Measurements from ENCODE around the gene TMEM132C. TPM values are rescaled to one million over a fixed set of nuclear protein-coding genes. Genes with fewer than 3 reads are reported as not detected.

TMEM132C gene
- total RNA-seq, 1 donor from 2014 or later: not detected

DNA sequence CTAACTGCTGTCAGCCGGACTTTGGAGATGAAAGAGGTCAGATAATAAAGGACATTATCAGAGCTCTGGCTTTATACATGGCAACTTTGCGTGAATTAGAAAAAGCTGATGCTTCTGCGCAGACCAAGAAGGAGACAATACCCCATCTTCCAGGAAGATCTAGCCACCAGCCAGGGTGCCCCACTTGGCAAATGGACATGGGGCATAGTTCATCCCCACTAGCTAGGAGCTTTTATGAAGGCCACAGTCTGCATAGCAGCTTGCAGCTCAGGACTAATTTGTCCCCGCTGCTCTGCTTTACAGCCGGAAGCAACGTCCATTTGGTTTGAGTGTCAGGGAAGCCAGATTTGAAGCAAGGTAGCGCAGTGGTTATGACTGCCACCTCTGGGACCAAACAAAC, 101.0 kb downstream of the TMEM132C start:
- Mint-ChIP-seq H3K4me3 (ENCODE audit: low read depth) (no peak overlapping the region), H3K4me1 (ENCODE audit: low read depth) (no peaks in the 10 kb centered on the region), H3K36me3 (ENCODE audit: low read depth) (no peaks in the 10 kb centered on the region), H3K9me3 (no peaks in the 10 kb centered on the region), H3K27me3 (ENCODE audit: low read depth) (no peaks in the 10 kb centered on the region), H3K27ac (no peak overlapping the region)
- intact Hi-C loops (cut with micrococcal nuclease): no loop called here
- DNase-seq (ENCODE audit: low spot score): no peak

DNA sequence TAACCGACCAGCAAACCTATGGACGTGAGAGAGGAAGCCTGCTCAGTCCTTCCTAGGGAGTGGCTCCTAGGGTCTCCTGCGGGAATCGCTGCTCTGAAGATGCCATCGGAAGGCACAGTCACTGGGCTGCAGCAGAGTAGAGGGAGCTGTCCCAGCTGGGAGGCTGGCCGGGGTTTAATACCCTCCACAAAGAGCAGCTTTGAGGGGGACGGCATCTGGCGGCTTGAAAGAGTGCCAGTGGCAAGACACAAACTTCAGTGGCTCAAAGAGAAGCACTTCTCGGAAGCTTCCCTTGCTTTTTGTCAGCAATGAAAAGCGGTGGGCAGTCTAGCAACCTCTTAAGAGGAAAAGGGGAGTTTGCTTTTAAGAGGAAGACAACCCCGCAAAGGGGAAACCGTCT, 114.6 kb downstream of the TMEM132C start:
- H3K27ac Mint-ChIP-seq: no peak overlapping the region
- H3K4me1 Mint-ChIP-seq (ENCODE audit: low read depth): no peaks in the 10 kb centered on the region
- no peak for DNase-seq (ENCODE audit: low spot score)
- peaks cover 15% of the 10 kb centered on the region for H3K9me3 Mint-ChIP-seq
- no peak overlapping the region for H3K4me3 Mint-ChIP-seq (ENCODE audit: low read depth)
- H3K36me3 Mint-ChIP-seq (ENCODE audit: low read depth): no peaks in the 10 kb centered on the region
- no peaks in the 10 kb centered on the region for H3K27me3 Mint-ChIP-seq (ENCODE audit: low read depth)
- intact Hi-C loops (cut with micrococcal nuclease): no loop called here

DNA sequence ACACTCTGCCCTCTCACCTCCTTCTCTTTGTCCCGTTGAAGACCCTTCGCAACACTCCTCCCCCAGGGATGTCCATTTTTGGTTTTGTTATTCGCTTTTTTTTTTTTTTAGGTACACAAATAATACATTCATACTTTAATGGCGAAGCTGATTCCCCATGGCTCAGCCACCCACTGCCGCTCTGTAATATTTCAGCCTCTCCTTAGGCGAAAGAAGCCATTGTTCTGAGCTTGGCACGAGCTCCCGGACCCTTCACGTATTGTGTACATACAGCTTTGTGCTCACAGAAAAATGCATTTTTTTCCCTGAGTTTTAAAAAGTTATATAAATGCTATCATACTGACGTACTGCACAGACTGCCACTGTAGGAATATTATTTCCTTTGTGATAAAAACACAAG, 115.0 kb downstream of the TMEM132C start:
- H3K9me3 Mint-ChIP-seq: peaks cover 15% of the 10 kb centered on the region
- no peak overlapping the region for H3K4me3 Mint-ChIP-seq (ENCODE audit: low read depth)
- H3K27me3 Mint-ChIP-seq (ENCODE audit: low read depth): no peaks in the 10 kb centered on the region
- intact Hi-C loops (cut with micrococcal nuclease): no loop called here
- no peaks in the 10 kb centered on the region for H3K36me3 Mint-ChIP-seq (ENCODE audit: low read depth)
- no peak for DNase-seq (ENCODE audit: low spot score)
- no peaks in the 10 kb centered on the region for H3K4me1 Mint-ChIP-seq (ENCODE audit: low read depth)
- no peak overlapping the region for H3K27ac Mint-ChIP-seq

DNA sequence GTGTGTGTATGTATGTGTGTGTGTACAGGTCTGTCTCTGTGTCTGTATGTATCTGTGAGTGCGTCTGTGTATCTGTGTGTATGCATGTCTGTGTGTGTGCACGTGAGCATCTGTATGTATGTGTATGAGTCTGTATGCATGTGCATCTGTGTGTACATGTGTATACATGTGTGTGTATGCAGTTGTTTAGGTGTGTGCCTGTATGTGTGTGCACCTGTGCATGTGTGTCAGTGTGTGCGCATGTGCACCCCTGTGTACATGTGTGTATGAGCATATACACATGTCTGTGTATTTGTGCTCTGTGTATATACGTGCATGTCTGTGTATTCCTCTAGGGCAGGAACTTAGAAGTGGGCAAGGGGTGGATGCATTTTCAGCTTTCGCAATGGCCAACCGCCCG, 116.0 kb downstream of the TMEM132C start:
- no peak overlapping the region for H3K27ac Mint-ChIP-seq
- H3K9me3 Mint-ChIP-seq: peaks cover 8% of the 10 kb centered on the region
- no peak for DNase-seq (ENCODE audit: low spot score)
- H3K27me3 Mint-ChIP-seq (ENCODE audit: low read depth): no peaks in the 10 kb centered on the region
- intact Hi-C loops (cut with micrococcal nuclease): no loop called here
- H3K36me3 Mint-ChIP-seq (ENCODE audit: low read depth): no peaks in the 10 kb centered on the region
- H3K4me1 Mint-ChIP-seq (ENCODE audit: low read depth): no peaks in the 10 kb centered on the region
- H3K4me3 Mint-ChIP-seq (ENCODE audit: low read depth): no peak overlapping the region

DNA sequence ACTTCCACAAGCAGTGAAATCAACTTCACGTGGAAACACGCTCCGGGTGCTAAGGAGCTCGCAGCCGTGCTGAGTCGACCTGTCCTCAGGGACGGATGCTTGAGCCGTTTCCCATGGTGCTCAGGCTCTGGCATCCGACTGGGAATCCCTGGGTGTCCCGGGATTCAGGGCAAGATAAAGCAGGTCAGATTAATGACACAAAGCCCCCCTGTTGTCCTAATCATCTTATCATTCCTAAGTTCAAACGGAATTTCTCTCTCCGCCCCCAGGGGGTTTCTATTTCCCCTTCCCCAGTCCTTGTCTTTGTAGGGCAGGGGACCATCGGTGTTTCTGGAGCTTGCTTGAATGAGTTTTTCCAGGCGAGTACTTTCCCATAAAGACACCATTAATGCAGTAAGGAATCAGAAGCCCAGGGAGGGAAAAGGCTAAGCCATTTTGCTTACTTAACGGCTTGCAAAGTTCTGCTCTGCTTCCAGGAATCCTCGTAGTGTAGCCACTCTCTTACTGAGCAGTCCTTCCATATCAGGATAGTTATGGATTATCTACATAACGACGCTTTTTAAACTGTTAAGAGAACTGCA, 116.5 kb downstream of the TMEM132C start:
- intact Hi-C loops (cut with micrococcal nuclease): no loop called here
- H3K9me3 Mint-ChIP-seq: peaks cover 8% of the 10 kb centered on the region
- H3K27ac Mint-ChIP-seq: no peak overlapping the region
- no peaks in the 10 kb centered on the region for H3K4me1 Mint-ChIP-seq (ENCODE audit: low read depth)
- DNase-seq (ENCODE audit: low spot score): no peak
- H3K4me3 Mint-ChIP-seq (ENCODE audit: low read depth): no peak overlapping the region
- no peaks in the 10 kb centered on the region for H3K36me3 Mint-ChIP-seq (ENCODE audit: low read depth)
- no peaks in the 10 kb centered on the region for H3K27me3 Mint-ChIP-seq (ENCODE audit: low read depth)

DNA sequence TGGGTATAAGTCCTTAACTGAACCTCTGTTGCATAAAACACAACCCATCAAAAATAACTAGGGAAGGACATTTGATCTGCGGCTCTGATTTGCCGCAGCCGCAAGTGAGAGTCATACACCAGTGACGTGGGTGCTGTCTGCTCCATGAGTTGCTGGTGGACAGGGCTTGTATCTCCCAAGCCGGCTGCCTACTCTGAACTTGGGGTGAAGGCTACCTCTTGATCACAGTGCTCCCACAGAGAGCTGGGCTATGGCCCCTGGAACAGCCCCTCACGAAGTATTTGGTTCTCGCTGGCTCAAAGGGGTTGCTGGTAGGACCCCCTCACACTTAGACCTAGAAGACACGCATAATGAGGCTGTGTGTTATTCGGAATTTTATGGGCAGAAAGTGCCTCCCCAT, 118.8 kb downstream of the TMEM132C start:
- Mint-ChIP-seq H3K4me3 (ENCODE audit: low read depth) (no peak overlapping the region), H3K4me1 (ENCODE audit: low read depth) (no peaks in the 10 kb centered on the region), H3K36me3 (ENCODE audit: low read depth) (no peaks in the 10 kb centered on the region), H3K9me3 (no peaks in the 10 kb centered on the region), H3K27ac (no peak overlapping the region), H3K27me3 (ENCODE audit: low read depth) (no peaks in the 10 kb centered on the region)
- intact Hi-C loops (cut with micrococcal nuclease): no loop called here
- DNase-seq (ENCODE audit: low spot score): no peak

DNA sequence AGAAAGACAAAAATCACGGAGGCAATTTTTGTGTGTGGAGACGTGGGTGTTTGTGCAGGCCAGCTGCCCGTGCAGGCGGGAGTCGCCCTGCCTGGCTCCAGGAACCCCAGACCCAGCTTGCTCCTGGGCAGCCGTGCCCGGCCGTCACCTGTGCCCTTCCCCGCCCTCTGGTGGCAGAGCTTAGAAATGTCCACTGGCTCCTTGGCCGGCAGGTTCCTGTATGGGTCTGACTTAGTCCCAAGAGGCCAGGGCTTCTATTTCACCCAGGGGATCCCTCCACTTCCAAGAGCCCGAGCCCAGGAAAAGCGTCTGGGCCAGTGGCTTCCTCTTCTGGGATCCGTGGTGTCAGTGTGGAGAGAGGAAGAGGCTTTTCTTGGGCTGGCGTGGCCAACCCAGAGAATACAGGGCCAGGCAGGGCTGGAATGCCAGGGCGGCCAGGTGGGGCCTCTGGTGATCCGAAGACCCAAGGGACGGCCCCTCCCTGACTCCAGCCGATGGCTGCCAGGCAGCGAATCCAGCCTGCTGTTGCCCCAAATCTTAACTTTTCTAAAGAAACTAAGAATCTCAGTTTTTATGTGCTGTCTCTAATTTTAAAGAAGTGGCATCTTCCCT, 120.9 kb downstream of the TMEM132C start:
- H3K36me3 Mint-ChIP-seq (ENCODE audit: low read depth): no peaks in the 10 kb centered on the region
- H3K9me3 Mint-ChIP-seq: no peaks in the 10 kb centered on the region
- intact Hi-C loops (cut with micrococcal nuclease): no loop called here
- H3K4me3 Mint-ChIP-seq (ENCODE audit: low read depth): no peak overlapping the region
- H3K27me3 Mint-ChIP-seq (ENCODE audit: low read depth): no peaks in the 10 kb centered on the region
- no peak for DNase-seq (ENCODE audit: low spot score)
- H3K4me1 Mint-ChIP-seq (ENCODE audit: low read depth): no peaks in the 10 kb centered on the region
- H3K27ac Mint-ChIP-seq: no peak overlapping the region

DNA sequence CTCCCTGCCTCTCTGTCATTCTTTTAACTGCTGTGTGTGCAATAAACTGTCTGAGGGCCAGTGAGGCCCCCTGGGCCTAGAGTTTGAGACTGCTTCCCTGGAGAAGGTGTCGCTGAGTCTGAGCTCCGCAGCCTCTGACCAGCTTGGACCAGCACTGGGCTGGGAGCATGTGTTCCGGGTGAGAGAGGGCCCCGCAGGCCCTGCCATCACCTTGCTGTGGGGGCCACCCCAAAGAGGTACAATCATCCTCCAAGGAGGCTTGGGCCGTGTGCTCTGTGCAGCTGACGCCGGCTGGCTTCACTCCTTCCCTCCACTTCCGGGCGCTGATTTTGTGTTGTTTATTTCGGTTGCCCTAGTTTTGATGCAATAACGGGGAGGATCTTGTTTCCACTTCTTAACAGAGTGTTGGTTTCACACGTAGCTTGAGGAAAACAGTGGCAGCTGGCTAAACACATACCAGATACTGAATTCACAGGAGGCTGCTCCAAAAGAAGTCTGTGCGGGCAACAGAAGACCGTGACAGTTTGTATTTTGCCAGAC, 121.6 kb downstream of the TMEM132C start:
- no peak for DNase-seq (ENCODE audit: low spot score)
- no peak overlapping the region for H3K27ac Mint-ChIP-seq

DNA sequence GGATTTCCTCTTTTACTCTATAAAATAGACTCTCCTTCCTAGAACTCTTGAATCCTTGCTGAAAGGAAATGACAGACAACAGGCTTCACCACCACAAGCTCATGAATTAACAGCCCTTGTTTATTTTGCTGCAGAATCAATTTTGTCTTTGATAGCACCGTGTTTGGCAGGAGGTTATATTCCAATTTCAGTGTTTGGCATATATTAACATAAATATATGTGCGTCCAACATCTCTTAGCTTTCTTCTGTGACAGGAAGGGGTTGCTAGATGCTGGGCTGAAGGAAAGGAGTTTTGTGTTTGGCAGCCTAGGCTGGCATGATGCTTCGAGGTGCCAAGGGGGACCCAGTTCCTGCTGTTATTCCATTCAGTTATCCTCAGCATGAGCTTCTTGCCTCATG, 126.4 kb downstream of the TMEM132C start:
- H3K9me3 Mint-ChIP-seq: peaks cover 5% of the 10 kb centered on the region
- intact Hi-C loops (cut with micrococcal nuclease): no loop called here
- no peaks in the 10 kb centered on the region for H3K36me3 Mint-ChIP-seq (ENCODE audit: low read depth)
- H3K4me1 Mint-ChIP-seq (ENCODE audit: low read depth): no peaks in the 10 kb centered on the region
- H3K27me3 Mint-ChIP-seq (ENCODE audit: low read depth): no peaks in the 10 kb centered on the region
- H3K4me3 Mint-ChIP-seq (ENCODE audit: low read depth): no peak overlapping the region
- H3K27ac Mint-ChIP-seq: no peak overlapping the region
- DNase-seq (ENCODE audit: low spot score): no peak

More for the DNA sequence above, 121.6 kb downstream of the TMEM132C start:
- Mint-ChIP-seq H3K4me1 (ENCODE audit: low read depth) (no peaks in the 10 kb centered on the region), H3K9me3 (no peaks in the 10 kb centered on the region), H3K27me3 (ENCODE audit: low read depth) (no peaks in the 10 kb centered on the region), H3K4me3 (ENCODE audit: low read depth) (no peak overlapping the region), H3K36me3 (ENCODE audit: low read depth) (no peaks in the 10 kb centered on the region)
- intact Hi-C loops (cut with micrococcal nuclease): no loop called here

DNA sequence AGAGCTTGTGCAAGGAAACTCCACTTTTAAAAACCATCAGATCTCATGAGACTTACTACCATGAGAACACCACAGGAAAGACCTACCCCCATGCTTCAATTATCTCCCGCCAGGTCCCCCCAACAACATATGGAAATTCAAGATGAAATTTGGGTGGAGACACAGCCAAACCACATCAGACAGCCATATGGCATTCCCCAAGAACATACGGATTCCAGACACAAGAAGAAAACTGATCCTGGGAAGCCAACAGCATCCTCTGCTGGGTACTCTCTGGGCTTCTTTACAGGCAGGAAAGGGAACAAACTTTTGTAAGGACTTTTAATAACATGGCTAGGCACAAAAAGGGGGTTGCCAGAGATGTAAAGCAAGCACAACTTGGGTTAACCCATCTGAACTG, 127.2 kb downstream of the TMEM132C start:
- intact Hi-C loops (cut with micrococcal nuclease): no loop called here
- Mint-ChIP-seq H3K4me1 (ENCODE audit: low read depth) (no peaks in the 10 kb centered on the region), H3K27me3 (ENCODE audit: low read depth) (no peaks in the 10 kb centered on the region), H3K27ac (no peak overlapping the region), H3K36me3 (ENCODE audit: low read depth) (no peaks in the 10 kb centered on the region), H3K9me3 (peaks cover 5% of the 10 kb centered on the region), H3K4me3 (ENCODE audit: low read depth) (no peak overlapping the region)
- DNase-seq (ENCODE audit: low spot score): no peak

DNA sequence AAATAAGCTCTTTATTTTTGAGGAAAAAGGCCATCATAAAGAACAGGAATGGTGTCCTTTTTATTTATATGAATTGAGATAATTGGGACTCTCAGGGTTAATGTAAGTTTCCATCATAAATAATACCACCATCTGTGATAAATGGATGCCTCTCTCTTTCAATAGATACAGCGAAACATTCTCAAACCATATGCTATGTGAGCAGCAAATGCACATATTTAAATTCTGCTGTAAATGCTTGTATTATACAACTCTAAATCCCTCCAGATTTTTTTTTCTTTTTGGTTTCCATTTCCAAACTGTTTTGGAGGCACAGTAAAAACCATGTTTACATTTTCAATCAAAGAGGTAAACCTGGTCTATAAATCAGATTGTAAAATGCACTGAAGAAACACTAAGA, 132.3 kb downstream of the TMEM132C start:
- H3K4me1 Mint-ChIP-seq (ENCODE audit: low read depth): no peaks in the 10 kb centered on the region
- no peaks in the 10 kb centered on the region for H3K27me3 Mint-ChIP-seq (ENCODE audit: low read depth)
- peaks cover 13% of the 10 kb centered on the region for H3K9me3 Mint-ChIP-seq
- no peaks in the 10 kb centered on the region for H3K36me3 Mint-ChIP-seq (ENCODE audit: low read depth)
- no peak overlapping the region for H3K4me3 Mint-ChIP-seq (ENCODE audit: low read depth)
- intact Hi-C loops (cut with micrococcal nuclease): no loop called here
- no peak overlapping the region for H3K27ac Mint-ChIP-seq
- no peak for DNase-seq (ENCODE audit: low spot score)

DNA sequence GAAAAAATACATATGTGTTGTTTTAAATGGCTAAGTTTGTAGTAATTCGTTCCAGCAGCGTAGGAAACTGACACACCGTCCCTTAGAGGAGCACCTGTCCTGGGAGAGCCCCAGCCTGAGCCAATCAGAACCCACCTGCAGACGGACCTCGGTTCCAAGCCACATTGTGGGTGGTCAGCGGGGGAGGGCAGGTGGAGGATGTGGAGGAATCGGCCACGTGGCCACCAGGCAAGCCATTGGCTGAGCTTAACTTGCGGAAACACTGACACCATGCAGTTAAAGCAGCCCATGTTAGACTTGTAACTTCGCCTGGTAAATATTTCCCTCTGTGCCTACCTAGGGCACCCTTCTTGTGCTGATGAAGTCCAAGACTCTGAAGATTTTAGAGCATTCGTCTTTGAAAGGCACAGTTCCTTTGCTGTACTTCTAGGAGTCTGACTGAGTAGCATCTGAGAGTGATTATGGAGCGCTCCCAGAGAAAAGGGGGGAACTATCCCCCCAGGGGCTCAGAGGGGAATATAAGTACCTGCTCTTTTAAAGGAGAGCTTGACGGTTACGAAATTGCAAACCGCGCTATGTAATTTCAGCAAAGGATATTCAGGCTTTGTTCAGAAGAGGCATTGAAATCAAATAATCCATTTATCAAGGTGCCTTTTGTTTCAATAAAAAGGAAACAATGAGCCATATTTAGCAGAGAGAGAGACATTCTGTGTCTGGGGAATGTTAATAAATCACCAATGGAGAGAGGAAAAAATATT, 135.7 kb downstream of the TMEM132C start:
- Mint-ChIP-seq H3K36me3 (ENCODE audit: low read depth) (no peaks in the 10 kb centered on the region), H3K27me3 (ENCODE audit: low read depth) (no peaks in the 10 kb centered on the region), H3K4me3 (ENCODE audit: low read depth) (no peak overlapping the region), H3K4me1 (ENCODE audit: low read depth) (no peaks in the 10 kb centered on the region), H3K27ac (no peak overlapping the region), H3K9me3 (peaks cover 23% of the 10 kb centered on the region)
- DNase-seq (ENCODE audit: low spot score): no peak
- intact Hi-C loops (cut with micrococcal nuclease): no loop called here

DNA sequence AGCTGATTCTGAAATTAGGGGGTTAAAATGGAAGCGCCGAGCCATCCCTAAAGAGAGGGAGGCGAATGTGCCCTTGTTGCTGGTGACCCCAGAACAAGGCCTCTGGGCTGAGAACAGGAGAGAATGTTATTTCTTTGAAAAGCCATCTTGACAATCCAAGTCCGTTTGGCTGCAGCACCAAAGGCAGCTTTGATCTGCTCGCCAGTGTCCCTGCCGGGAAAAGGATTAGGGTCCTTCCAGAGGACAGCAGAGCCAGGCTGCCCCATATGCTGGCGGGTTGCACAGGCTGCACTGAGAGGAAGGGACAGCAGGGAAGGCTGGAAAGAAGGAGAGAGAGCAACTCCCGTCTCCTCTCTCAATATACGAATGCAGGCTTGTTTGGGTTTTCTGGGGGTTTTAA, 141.7 kb downstream of the TMEM132C start:
- H3K4me1 Mint-ChIP-seq (ENCODE audit: low read depth): no peaks in the 10 kb centered on the region
- DNase-seq (ENCODE audit: low spot score): no peak
- no peaks in the 10 kb centered on the region for H3K27me3 Mint-ChIP-seq (ENCODE audit: low read depth)
- intact Hi-C loops (cut with micrococcal nuclease): no loop called here
- H3K9me3 Mint-ChIP-seq: peaks cover 30% of the 10 kb centered on the region
- H3K27ac Mint-ChIP-seq: no peak overlapping the region
- H3K4me3 Mint-ChIP-seq (ENCODE audit: low read depth): no peak overlapping the region
- no peaks in the 10 kb centered on the region for H3K36me3 Mint-ChIP-seq (ENCODE audit: low read depth)

Measured in activated T-helper 2 cell treated with anti-CD3 and anti-CD28 coated beads, Interferon-gamma antibody, Interleukin-2, Interleukin-4, amounts not matched to agents 10 μg/mL and 5 μg/mL and 100 μg/mL, durations not matched to agents 14 hours and 24 hours and 36 hours (primary cell).